ENCODE measurements around the gene CHST8. TPM values are rescaled to one million over a fixed set of nuclear protein-coding genes. Genes with fewer than 3 reads are reported as not detected.
"Not testable (repeated sequence)": the region's sequence is repeated elsewhere in the genome, so short reads cannot be mapped to it uniquely, and the experiment has no call there.

Gene CHST8
- total RNA-seq, 1 experiment from 2014 or later: not detected

DNA sequence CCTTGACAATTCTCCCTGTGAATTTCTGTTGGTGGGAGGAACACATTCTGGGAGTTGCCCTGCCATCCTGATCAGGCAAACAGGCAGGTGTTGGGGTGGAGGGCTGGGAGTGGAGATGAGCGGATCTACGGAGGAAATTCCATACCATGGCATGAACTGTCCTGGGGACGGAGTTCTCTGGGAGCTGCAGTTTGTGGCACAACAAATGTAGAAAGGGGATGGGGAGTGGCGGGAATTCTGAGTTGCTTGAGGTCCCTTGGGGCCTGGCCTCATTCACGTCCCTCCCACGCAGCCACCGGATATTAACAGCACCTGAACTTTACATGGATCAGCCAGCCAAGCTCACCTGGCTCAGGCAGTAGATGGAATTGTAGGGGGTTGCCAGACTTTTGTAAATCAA, 70.0 kb downstream of the CHST8 start:
- Mint-ChIP-seq H3K9me3 (ENCODE audit: unreplicated experiment) (peaks cover 7% of the 10 kb centered on the region), H3K27ac (ENCODE audit: low read depth, unreplicated experiment) (no peak overlapping the region), H3K4me3 (ENCODE audit: unreplicated experiment) (no peak overlapping the region), H3K36me3 (ENCODE audit: insufficient read depth, unreplicated experiment) (no peaks in the 10 kb centered on the region), H3K4me1 (ENCODE audit: insufficient read depth, unreplicated experiment) (no peaks in the 10 kb centered on the region), H3K27me3 (ENCODE audit: insufficient read depth, unreplicated experiment) (no peaks in the 10 kb centered on the region)
- intact Hi-C loops (cut with micrococcal nuclease): no loop called here
- DNase-seq (ENCODE audit: unreplicated experiment): no peak
- BruUV-seq (replicated peaks): no TSS peak
- CTCF ChIA-PET: interaction anchor here (0.6 kb wide), 2 partner anchors 274 to 427 kb away, joined by 3 read pairs; no protein-coding TSS in a partner anchor
- POLR2A ChIA-PET: no interaction called here
- TF ChIP-seq CTCF (IDR thresholded peaks at IDR 0.05; ENCODE audit: unreplicated experiment): no peak

DNA sequence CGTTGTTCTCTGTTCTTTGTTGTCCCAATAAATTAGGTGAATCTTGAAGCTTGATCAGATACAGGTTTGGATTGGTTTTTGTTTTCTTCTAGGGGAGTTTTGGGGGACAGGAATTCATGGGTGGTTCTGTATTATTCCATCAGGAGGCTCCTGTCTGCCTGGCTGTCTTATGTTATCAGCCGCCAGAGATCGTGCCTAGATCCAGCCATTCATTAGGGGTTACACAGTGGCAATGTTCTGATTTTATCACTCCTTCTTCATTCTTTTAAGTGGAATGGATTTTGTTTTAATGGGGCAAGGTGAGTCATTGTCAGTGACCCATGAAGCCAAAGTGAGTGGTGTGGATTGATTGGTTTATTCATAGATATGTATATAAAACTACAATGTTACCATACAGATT, 71.9 kb downstream of the CHST8 start:
- Mint-ChIP-seq H3K4me1 (ENCODE audit: insufficient read depth, unreplicated experiment) (no peaks in the 10 kb centered on the region), H3K27ac (ENCODE audit: low read depth, unreplicated experiment) (no peak overlapping the region), H3K4me3 (ENCODE audit: unreplicated experiment) (no peak overlapping the region), H3K9me3 (ENCODE audit: unreplicated experiment) (peaks cover 7% of the 10 kb centered on the region), H3K27me3 (ENCODE audit: insufficient read depth, unreplicated experiment) (no peaks in the 10 kb centered on the region), H3K36me3 (ENCODE audit: insufficient read depth, unreplicated experiment) (no peaks in the 10 kb centered on the region)
- intact Hi-C loops (cut with micrococcal nuclease): no loop called here
- no TSS peak for BruUV-seq (replicated peaks)
- CTCF ChIA-PET: no interaction called here
- POLR2A ChIA-PET: no interaction called here
- TF ChIP-seq CTCF (IDR thresholded peaks at IDR 0.05; ENCODE audit: unreplicated experiment): no peak
- no peak for DNase-seq (ENCODE audit: unreplicated experiment)

DNA sequence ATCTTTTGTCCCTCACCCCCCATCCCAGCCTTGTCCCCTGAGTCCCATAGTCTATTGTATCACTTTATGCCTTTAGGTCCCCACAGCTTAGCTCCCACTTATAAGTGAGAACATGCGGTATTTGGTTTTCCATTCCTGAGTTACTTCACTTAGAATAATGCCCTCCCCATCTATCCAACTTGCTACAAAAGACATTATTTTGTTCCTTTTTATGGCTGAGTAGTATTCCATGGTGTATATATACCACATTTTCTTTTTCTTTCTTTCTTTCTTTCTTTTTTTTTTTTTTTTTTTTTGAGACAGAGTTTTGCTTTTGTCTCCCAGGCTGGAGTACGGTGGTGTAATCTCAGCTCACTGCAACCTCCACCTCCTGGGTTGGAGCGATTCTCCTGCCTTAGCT, 73.8 kb downstream of the CHST8 start:
- BruUV-seq (replicated peaks); POLR2A ChIA-PET; H3K27me3 Mint-ChIP-seq (ENCODE audit: insufficient read depth, unreplicated experiment); H3K36me3 Mint-ChIP-seq (ENCODE audit: insufficient read depth, unreplicated experiment); DNase-seq (ENCODE audit: unreplicated experiment); intact Hi-C loops (cut with micrococcal nuclease); H3K4me1 Mint-ChIP-seq (ENCODE audit: insufficient read depth, unreplicated experiment); H3K4me3 Mint-ChIP-seq (ENCODE audit: unreplicated experiment); H3K27ac Mint-ChIP-seq (ENCODE audit: low read depth, unreplicated experiment); H3K9me3 Mint-ChIP-seq (ENCODE audit: unreplicated experiment): not testable (repeated sequence)
- CTCF ChIA-PET: interaction anchor here (0.6 to 0.7 kb wide), 2 partner anchors 303 to 906 kb away, joined by 3 read pairs; no protein-coding TSS in a partner anchor

DNA sequence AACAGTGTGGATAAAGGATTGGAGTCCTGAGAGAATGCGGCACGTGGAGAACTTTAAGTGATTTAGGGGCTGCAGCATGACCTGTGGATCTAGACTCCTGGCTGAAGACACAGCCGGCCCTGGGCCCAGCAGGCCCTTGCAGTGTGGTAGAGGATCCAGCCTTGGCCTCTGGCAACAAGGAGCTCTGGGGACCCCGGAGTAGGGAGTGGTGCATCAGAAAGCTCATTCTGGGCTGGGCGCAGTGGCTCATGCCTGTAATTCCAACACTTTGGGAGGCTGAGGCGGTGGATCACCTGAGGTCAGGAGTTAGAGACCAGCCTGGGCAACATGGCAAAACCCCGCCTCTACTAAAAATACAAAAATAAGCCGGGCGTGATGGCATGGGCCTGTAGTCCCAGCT, 76.0 kb downstream of the CHST8 start:
- intact Hi-C loops (cut with micrococcal nuclease): no loop called here
- Mint-ChIP-seq H3K4me3 (ENCODE audit: unreplicated experiment) (no peak overlapping the region), H3K4me1 (ENCODE audit: insufficient read depth, unreplicated experiment) (no peaks in the 10 kb centered on the region), H3K27me3 (ENCODE audit: insufficient read depth, unreplicated experiment) (no peaks in the 10 kb centered on the region), H3K36me3 (ENCODE audit: insufficient read depth, unreplicated experiment) (no peaks in the 10 kb centered on the region), H3K9me3 (ENCODE audit: unreplicated experiment) (peaks cover 7% of the 10 kb centered on the region), H3K27ac (ENCODE audit: low read depth, unreplicated experiment) (no peak overlapping the region)
- no peak for DNase-seq (ENCODE audit: unreplicated experiment)
- CTCF ChIA-PET: interaction anchor here (1.0 kb wide), 1 partner anchor 73 kb away, joined by 3 read pairs; no protein-coding TSS in a partner anchor
- BruUV-seq (replicated peaks): no TSS peak
- POLR2A ChIA-PET: no interaction called here
- no peak for TF ChIP-seq CTCF (IDR thresholded peaks at IDR 0.05; ENCODE audit: unreplicated experiment)
